ENCODE data around the gene TXNRD1.

Gene TXNRD1

GRCh38 chr12:104167519-104168458, 47.8 kb upstream of the TXNRD1 start:
- H4K20me1 ChIP-seq (ENCODE audit: control insufficient read depth, insufficient read depth, low read depth, low read length): no peaks in the 10 kb centered on the region
- no peaks in the 10 kb centered on the region for H3F3A ChIP-seq (ENCODE audit: control insufficient read depth, insufficient read depth)
- no peaks in the 10 kb centered on the region for H3K4me1 ChIP-seq (ENCODE audit: control insufficient read depth, low read length)
- H3K9me2 ChIP-seq (replicated peaks; ENCODE audit: control insufficient read depth, low read length): no peaks in the 10 kb centered on the region
- H3K4me2 ChIP-seq (ENCODE audit: low read length): no peak overlapping the region
- no peaks in the 10 kb centered on the region for H3K9me3 ChIP-seq (ENCODE audit: control insufficient read depth, insufficient read depth, low read length)
- TF ChIP-seq CTCF (IDR thresholded peaks at IDR 0.05; ENCODE audit: low read depth, low read length, poor library complexity, severe bottlenecking) (no peak), EZH2phosphoT487 (IDR thresholded peaks at IDR 0.05; ENCODE audit: borderline replicate concordance, low read length) (no peak)
- H3K36me3 ChIP-seq (ENCODE audit: control insufficient read depth, low read length): no peaks in the 10 kb centered on the region
- H3K79me2 ChIP-seq (ENCODE audit: control insufficient read depth, low read length): no peaks in the 10 kb centered on the region
- H3K27ac ChIP-seq (ENCODE audit: low read depth, low read length): no peak overlapping the region
- no peak overlapping the region for H3K4me3 ChIP-seq (ENCODE audit: low read length)
- H3K27me3 ChIP-seq (ENCODE audit: control insufficient read depth, low read length): peaks cover 10% of the 10 kb centered on the region

- no peaks in the 10 kb centered on the region for H3F3A ChIP-seq (ENCODE audit: control insufficient read depth, insufficient read depth)
- H3K27me3 ChIP-seq (ENCODE audit: control insufficient read depth, low read length): peaks cover 10% of the 10 kb centered on the region
- H3K36me3 ChIP-seq (ENCODE audit: control insufficient read depth, low read length): no peaks in the 10 kb centered on the region
- H3K79me2 ChIP-seq (ENCODE audit: control insufficient read depth, low read length): no peaks in the 10 kb centered on the region
- TF ChIP-seq EZH2phosphoT487 (IDR thresholded peaks at IDR 0.05; ENCODE audit: borderline replicate concordance, low read length): no peak
- no peak for TF ChIP-seq CTCF (IDR thresholded peaks at IDR 0.05; ENCODE audit: low read depth, low read length, poor library complexity, severe bottlenecking)
- no peaks in the 10 kb centered on the region for H3K4me1 ChIP-seq (ENCODE audit: control insufficient read depth, low read length)
- H3K9me3 ChIP-seq (ENCODE audit: control insufficient read depth, insufficient read depth, low read length): no peaks in the 10 kb centered on the region
- H3K4me3 ChIP-seq (ENCODE audit: low read length): no peak overlapping the region
- no peak overlapping the region for H3K4me2 ChIP-seq (ENCODE audit: low read length)
- no peak overlapping the region for H3K27ac ChIP-seq (ENCODE audit: low read depth, low read length)
- H3K9me2 ChIP-seq (replicated peaks; ENCODE audit: control insufficient read depth, low read length): no peaks in the 10 kb centered on the region
- no peaks in the 10 kb centered on the region for H4K20me1 ChIP-seq (ENCODE audit: control insufficient read depth, insufficient read depth, low read depth, low read length)
Observed at GRCh38 chr12:104168596-104168995, 47.0 kb upstream of the TXNRD1 start.

- Histone ChIP-seq H3K4me1 (ENCODE audit: control insufficient read depth, low read length) (no peaks in the 10 kb centered on the region), H3K9me3 (ENCODE audit: control insufficient read depth, insufficient read depth, low read length) (no peaks in the 10 kb centered on the region), H3K36me3 (ENCODE audit: control insufficient read depth, low read length) (no peaks in the 10 kb centered on the region), H4K20me1 (ENCODE audit: control insufficient read depth, insufficient read depth, low read depth, low read length) (no peaks in the 10 kb centered on the region), H3K27ac (ENCODE audit: low read depth, low read length) (no peak overlapping the region), H3K27me3 (ENCODE audit: control insufficient read depth, low read length) (peaks cover 10% of the 10 kb centered on the region), H3K4me3 (ENCODE audit: low read length) (no peak overlapping the region), H3K9me2 (replicated peaks; ENCODE audit: control insufficient read depth, low read length) (no peaks in the 10 kb centered on the region), H3F3A (ENCODE audit: control insufficient read depth, insufficient read depth) (no peaks in the 10 kb centered on the region), H3K79me2 (ENCODE audit: control insufficient read depth, low read length) (no peaks in the 10 kb centered on the region), H3K4me2 (ENCODE audit: low read length) (no peak overlapping the region)
- TF ChIP-seq EZH2phosphoT487 (IDR thresholded peaks at IDR 0.05; ENCODE audit: borderline replicate concordance, low read length): no peak
Observed at GRCh38 chr12:104171785-104172569, 43.6 kb upstream of the TXNRD1 start.

All from DOHH2 (cell line).